Ectodermal cell (in vitro differentiated cells): Measurements from ENCODE around the gene ADARB1.

Experiments used
- H3K27ac ChIP-seq: 2 replicates; pipeline ENCODE4 v1.7.0; 2013; ENCODE audit warnings: mild to moderate bottlenecking, low read depth, low read length; ENCODE audit not compliant: insufficient read depth, poor library complexity, severe bottlenecking
- H3K27me3 ChIP-seq: 2 replicates; pipeline ENCODE4 v1.7.0; 2013; ENCODE audit warnings: mild to moderate bottlenecking, low read length; ENCODE audit not compliant: insufficient read depth, control insufficient read depth, poor library complexity, severe bottlenecking
- H3K36me3 ChIP-seq: one replicate; pipeline ENCODE4 v1.7.0; 2013; ENCODE audit warnings: low read length; ENCODE audit not compliant: control insufficient read depth, insufficient read depth
- H3K4me1 ChIP-seq: one replicate; pipeline ENCODE4 v1.7.0; 2013; ENCODE audit warnings: low read length; ENCODE audit not compliant: control insufficient read depth, insufficient read depth
- H3K4me3 ChIP-seq: 2 replicates; pipeline ENCODE4 v1.7.0; 2013; ENCODE audit warnings: low read depth, low read length, control low read depth; ENCODE audit not compliant: insufficient read depth
- H3K9me3 ChIP-seq: 2 replicates; pipeline ENCODE4 v1.7.0; 2013; ENCODE audit warnings: mild to moderate bottlenecking, low read length, moderate library complexity; ENCODE audit not compliant: control insufficient read depth
- WGBS, 2 experiments: methylation state at CpG; one replicate each; pipeline ENCODE4 v1.1.7; 2013; ENCODE audit warnings: missing lambda C conversion rate in 2 of 2; 5-methylcytosine and 5-hydroxymethylcytosine counted together

ADARB1 gene

GRCh38 chr21:45180246-45180599 lies 105.8 kb downstream of the ADARB1 start:
- Histone ChIP-seq H3K27me3 (no peaks in the 10 kb centered on the region), H3K4me3 (no peak overlapping the region), H3K9me3 (no peaks in the 10 kb centered on the region), H3K27ac (no peak overlapping the region), H3K4me1 (no peaks in the 10 kb centered on the region), H3K36me3 (no peaks in the 10 kb centered on the region)
- WGBS, 2 experiments: 91 to 94% methylated on average over 11 of the region's 11 CpGs

- peaks cover 6% of the 10 kb centered on the region for H3K36me3 ChIP-seq
- H3K4me1 ChIP-seq: no peaks in the 10 kb centered on the region
- H3K9me3 ChIP-seq: no peaks in the 10 kb centered on the region
- no peaks in the 10 kb centered on the region for H3K27me3 ChIP-seq
- H3K4me3 ChIP-seq: no peak overlapping the region
- H3K27ac ChIP-seq: no peak overlapping the region
- WGBS, 2 experiments: 100% methylated on average over 1 of the region's 1 CpG
These were observed 108.6 kb downstream of the ADARB1 start for GRCh38 chr21:45182958-45183357.

DNA sequence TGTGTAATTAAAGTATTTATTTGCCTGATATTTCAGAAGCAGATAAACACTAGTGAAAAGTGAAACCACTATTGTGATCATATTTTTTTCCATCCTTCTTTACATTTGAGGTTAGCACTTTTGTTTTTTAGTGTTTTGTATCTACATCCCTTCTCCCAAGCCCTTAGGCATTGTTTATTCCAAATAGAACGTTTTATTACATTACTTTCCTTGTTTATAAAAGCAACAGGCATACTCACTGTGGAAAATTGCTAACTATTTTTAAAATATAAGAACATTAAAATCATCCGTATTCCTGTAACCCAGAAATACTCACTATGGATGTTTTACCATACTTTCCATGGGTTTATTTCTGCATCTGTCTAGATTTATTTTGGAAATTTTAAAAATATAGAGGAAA lies 109.5 kb downstream of the ADARB1 start:
- no peaks in the 10 kb centered on the region for H3K9me3 ChIP-seq
- peaks cover 6% of the 10 kb centered on the region for H3K36me3 ChIP-seq
- WGBS, 2 experiments: 72 to 80% methylated on average over 1 to 2 of the region's 2 CpGs
- no peak overlapping the region for H3K4me3 ChIP-seq
- no peaks in the 10 kb centered on the region for H3K27me3 ChIP-seq
- no peak overlapping the region for H3K27ac ChIP-seq
- no peaks in the 10 kb centered on the region for H3K4me1 ChIP-seq

- no peaks in the 10 kb centered on the region for H3K4me1 ChIP-seq
- no peaks in the 10 kb centered on the region for H3K9me3 ChIP-seq
- 94 to 96% methylated on average over 11 of the region's 11 CpGs for WGBS, 2 experiments
- H3K36me3 ChIP-seq: peaks cover 6% of the 10 kb centered on the region
- no peak overlapping the region for H3K27ac ChIP-seq
- no peaks in the 10 kb centered on the region for H3K27me3 ChIP-seq
- no peak overlapping the region for H3K4me3 ChIP-seq
These were observed 110.5 kb downstream of the ADARB1 start for GRCh38 chr21:45184869-45185268.

GRCh38 chr21:45186709-45187108 lies 112.3 kb downstream of the ADARB1 start:
- 100% methylated on average over 1 of the region's 1 CpG; no CpG with 5 or more reads in 1 of the 2 experiments for WGBS, 2 experiments
- H3K4me3 ChIP-seq: no peak overlapping the region
- H3K27ac ChIP-seq: no peak overlapping the region
- no peaks in the 10 kb centered on the region for H3K4me1 ChIP-seq
- H3K9me3 ChIP-seq: no peaks in the 10 kb centered on the region
- peaks cover 6% of the 10 kb centered on the region for H3K36me3 ChIP-seq
- H3K27me3 ChIP-seq: no peaks in the 10 kb centered on the region

DNA sequence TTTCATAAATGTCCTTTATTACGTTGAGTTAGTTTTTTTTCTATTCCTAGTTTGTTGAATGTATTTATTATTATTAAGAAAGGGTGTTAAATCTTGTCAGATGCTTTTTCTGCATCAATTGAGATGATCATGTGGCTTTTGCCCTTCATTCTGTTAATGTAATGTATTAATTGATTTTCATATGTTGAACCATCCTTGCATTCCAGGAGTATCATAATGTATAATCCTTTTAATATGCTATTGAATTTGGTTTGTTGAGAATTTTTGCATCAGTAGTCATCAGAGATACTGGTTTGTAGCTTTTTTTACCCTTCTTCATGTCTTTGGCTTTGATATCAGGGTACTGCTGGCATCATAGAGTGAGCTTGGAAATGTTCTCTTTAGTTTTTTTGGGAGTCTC lies 113.3 kb downstream of the ADARB1 start:
- WGBS, 2 experiments: 75 to 89% methylated on average over 1 of the region's 1 CpG
- Histone ChIP-seq H3K36me3 (peaks cover 6% of the 10 kb centered on the region), H3K27ac (no peak overlapping the region), H3K4me3 (no peak overlapping the region), H3K9me3 (no peaks in the 10 kb centered on the region), H3K4me1 (no peaks in the 10 kb centered on the region), H3K27me3 (no peaks in the 10 kb centered on the region)

GRCh38 chr21:45190013-45190412 lies 115.6 kb downstream of the ADARB1 start:
- H3K4me3 ChIP-seq: no peak overlapping the region
- H3K36me3 ChIP-seq: peaks cover 6% of the 10 kb centered on the region
- 96 to 100% methylated on average over 2 of the region's 2 CpGs for whole genome bisulfite sequencing, 2 experiments
- H3K27me3 ChIP-seq: no peaks in the 10 kb centered on the region
- H3K4me1 ChIP-seq: no peaks in the 10 kb centered on the region
- H3K9me3 ChIP-seq: no peaks in the 10 kb centered on the region
- no peak overlapping the region for H3K27ac ChIP-seq

- H3K27ac ChIP-seq: no peak overlapping the region
- no peaks in the 10 kb centered on the region for H3K36me3 ChIP-seq
- H3K4me3 ChIP-seq: no peak overlapping the region
- H3K27me3 ChIP-seq: no peaks in the 10 kb centered on the region
- H3K9me3 ChIP-seq: no peaks in the 10 kb centered on the region
- WGBS, 2 experiments: 59 to 63% methylated on average over 3 of the region's 3 CpGs
- no peaks in the 10 kb centered on the region for H3K4me1 ChIP-seq
These were observed 118.0 kb downstream of the ADARB1 start for GRCh38 chr21:45192332-45192731.

DNA sequence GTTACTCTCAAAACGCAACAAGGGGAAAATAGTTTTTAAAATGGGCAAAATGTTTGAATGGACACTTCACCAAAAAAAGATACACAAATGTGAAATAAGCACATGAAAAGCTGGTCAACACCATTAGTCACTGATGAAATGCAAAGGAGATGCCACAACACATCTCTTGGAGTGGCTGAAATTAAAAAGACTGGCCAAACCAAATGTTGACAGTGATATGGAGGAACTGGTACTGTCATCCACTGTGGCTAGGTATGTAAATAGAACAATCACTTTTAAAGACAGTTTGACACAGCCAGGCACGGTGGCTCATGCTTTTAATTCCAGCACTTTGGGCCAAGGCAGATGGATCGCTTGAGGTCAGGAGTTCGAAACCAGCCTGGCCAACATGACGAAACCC lies 122.2 kb downstream of the ADARB1 start:
- Histone ChIP-seq H3K4me1 (no peaks in the 10 kb centered on the region), H3K27ac (no peak overlapping the region), H3K27me3 (no peaks in the 10 kb centered on the region), H3K36me3 (no peaks in the 10 kb centered on the region), H3K4me3 (no peak overlapping the region), H3K9me3 (no peaks in the 10 kb centered on the region)
- WGBS, 2 experiments: 87 to 91% methylated on average over 4 to 5 of the region's 5 CpGs

DNA sequence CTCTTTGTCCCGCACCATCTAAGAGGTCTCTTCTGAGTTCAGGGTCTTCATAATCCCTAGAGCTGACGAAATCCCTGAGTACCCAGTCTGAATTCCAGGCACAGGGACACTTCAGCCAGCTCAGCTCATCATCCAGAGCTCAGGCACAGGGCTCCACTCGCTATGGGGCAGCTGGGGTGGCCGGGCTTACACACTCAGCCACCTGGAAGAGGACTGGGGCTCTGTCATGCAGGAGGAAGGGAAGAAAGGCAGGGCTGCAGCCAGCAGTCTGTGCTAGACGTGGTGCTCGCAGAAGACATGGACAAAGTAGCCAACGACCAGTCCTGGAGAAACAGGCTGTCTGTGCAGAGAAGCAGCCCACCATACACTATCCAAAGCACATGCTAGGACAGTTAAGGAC lies 124.8 kb downstream of the ADARB1 start:
- WGBS, 2 experiments: 90 to 92% methylated on average over 7 of the region's 7 CpGs
- Histone ChIP-seq H3K27me3 (no peaks in the 10 kb centered on the region), H3K27ac (no peak overlapping the region), H3K4me1 (no peaks in the 10 kb centered on the region), H3K9me3 (no peaks in the 10 kb centered on the region), H3K4me3 (no peak overlapping the region), H3K36me3 (no peaks in the 10 kb centered on the region)

GRCh38 chr21:45200031-45200430 lies 125.7 kb downstream of the ADARB1 start:
- Histone ChIP-seq H3K27ac (no peak overlapping the region), H3K4me3 (no peak overlapping the region), H3K27me3 (no peaks in the 10 kb centered on the region), H3K36me3 (no peaks in the 10 kb centered on the region), H3K4me1 (no peaks in the 10 kb centered on the region), H3K9me3 (no peaks in the 10 kb centered on the region)
- WGBS, 2 experiments: 95 to 96% methylated on average over 8 of the region's 8 CpGs
